Tibial artery (tissue), 4 donors: ENCODE results near the gene FBXL14.

ENCODE experiments used
- DNase-seq, 2 donors: peaks; one replicate each; pipeline ENCODE4 v3.0.0-alpha.2; 2019
- H3K27ac ChIP-seq, 2 donors: fragments of 200-600 bp; sonication (generic) in 1 of 2; 1 replicate in 1 of 2; 2 replicates in 1 of 2; pipeline ENCODE4 v1.5.1; 2018 to 2019; ENCODE audit warnings: mild to moderate bottlenecking in 1 of 2
- H3K27me3 ChIP-seq, 2 donors: fragments of 200-600 bp; sonication (generic) in 1 of 2; one replicate each; pipeline versions ENCODE4 v1.5.1 to v1.6.0; 2016 to 2019
- H3K36me3 ChIP-seq, 3 donors: fragments of 200-600 bp; sonication (generic) in 2 of 3; one replicate each; pipeline ENCODE4 v1.5.1; 2016 to 2019; ENCODE audit warnings: mild to moderate bottlenecking in 2 of 3
- H3K4me1 ChIP-seq, 4 donors: fragments of 200-600 bp; sonication (generic) in 2 of 4; 1 replicate in 3 of 4; 2 replicates in 1 of 4; pipeline ENCODE4 v1.5.1; 2016 to 2019
- H3K4me3 ChIP-seq, 2 donors: fragments of 200-600 bp; sonication (generic) in 1 of 2; 1 replicate in 1 of 2; 2 replicates in 1 of 2; pipeline ENCODE4 v1.5.1; 2018 to 2019; ENCODE audit warnings: mild to moderate bottlenecking in 2 of 2
- H3K9me3 ChIP-seq, 3 donors: fragments of 200-600 bp; sonication (generic) in 1 of 3; one replicate each; pipeline ENCODE4 v1.5.1; 2016 to 2019
- intact Hi-C: fragments of 100-400 bp; cut with DNase I; formaldehyde crosslinking; loops from one replicate; pipeline ENCODE4 v1.15.0; 2023; ENCODE audit warnings: low total_unique reads
- TF ChIP-seq, protein P1 (sequence below), 2 experiments: fragments of 200-600 bp in 1 of 2; fragments of 450-650 bp in 1 of 2; IDR thresholded peaks; one replicate each; pipeline ENCODE4 v1.5.1; 2017 to 2019; ENCODE audit warnings: antibody characterized with exemption in 2 of 2, mild to moderate bottlenecking in 1 of 2, moderate library complexity in 1 of 2

The FBXL14 gene

DNA sequence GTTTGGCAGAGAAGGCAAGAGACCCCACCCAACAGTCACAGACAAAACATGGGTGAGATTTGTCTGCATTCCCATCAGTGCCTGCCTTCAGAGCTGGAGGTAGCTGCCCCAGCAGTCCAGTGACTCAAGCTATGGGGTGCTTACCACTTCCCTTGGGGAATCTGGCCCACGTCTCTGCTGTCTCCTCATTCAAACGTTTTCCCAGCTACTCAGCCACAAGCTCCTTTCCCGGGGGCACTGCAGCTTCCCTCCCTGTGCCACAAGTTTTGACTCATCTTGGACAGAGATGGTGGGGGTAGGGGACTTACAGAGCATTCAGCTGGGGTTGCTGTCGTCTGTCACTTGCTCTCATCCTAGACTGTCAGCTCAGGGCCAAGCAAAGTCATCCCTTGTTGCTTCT, 66.6 kb downstream of the FBXL14 start:
- peak in 1 of 2 donors; percentile 24 for DNase-seq
- H3K36me3 ChIP-seq: no peaks in the 10 kb centered on the region
- H3K4me3 ChIP-seq: no peak overlapping the region
- TF ChIP-seq, protein P1, sequence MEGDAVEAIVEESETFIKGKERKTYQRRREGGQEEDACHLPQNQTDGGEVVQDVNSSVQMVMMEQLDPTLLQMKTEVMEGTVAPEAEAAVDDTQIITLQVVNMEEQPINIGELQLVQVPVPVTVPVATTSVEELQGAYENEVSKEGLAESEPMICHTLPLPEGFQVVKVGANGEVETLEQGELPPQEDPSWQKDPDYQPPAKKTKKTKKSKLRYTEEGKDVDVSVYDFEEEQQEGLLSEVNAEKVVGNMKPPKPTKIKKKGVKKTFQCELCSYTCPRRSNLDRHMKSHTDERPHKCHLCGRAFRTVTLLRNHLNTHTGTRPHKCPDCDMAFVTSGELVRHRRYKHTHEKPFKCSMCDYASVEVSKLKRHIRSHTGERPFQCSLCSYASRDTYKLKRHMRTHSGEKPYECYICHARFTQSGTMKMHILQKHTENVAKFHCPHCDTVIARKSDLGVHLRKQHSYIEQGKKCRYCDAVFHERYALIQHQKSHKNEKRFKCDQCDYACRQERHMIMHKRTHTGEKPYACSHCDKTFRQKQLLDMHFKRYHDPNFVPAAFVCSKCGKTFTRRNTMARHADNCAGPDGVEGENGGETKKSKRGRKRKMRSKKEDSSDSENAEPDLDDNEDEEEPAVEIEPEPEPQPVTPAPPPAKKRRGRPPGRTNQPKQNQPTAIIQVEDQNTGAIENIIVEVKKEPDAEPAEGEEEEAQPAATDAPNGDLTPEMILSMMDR (IDR thresholded peaks at IDR 0.05): no peak
- peaks cover 0 to 24% (median 15%) of the 10 kb centered on the region in 4 donors for H3K4me1 ChIP-seq
- peaks cover 0 to 22% of the 10 kb centered on the region in 2 donors for H3K27me3 ChIP-seq
- no peak overlapping the region for H3K27ac ChIP-seq
- no peaks in the 10 kb centered on the region for H3K9me3 ChIP-seq
- intact Hi-C loops: no loop called here

DNA sequence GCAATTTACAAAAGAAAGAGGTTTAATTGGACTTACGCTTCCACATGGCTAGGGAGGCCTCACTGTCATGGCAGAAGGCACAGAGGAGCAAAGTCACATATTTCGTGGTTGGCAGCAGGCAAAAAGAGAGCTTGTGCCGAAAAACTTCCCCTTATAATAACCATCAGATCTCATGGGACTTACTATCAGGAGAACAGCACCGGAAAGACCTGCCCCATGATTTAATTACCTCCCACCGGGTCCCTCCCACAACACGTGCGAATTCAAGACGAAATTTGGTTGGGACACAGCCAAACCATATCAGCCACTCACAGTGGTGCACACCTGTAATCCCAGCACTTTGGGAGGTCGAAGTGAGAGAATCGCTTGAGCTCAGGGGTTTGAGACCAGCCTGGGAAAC, 68.5 kb downstream of the FBXL14 start:
- intact Hi-C loops: no loop called here
- Histone ChIP-seq H3K27me3 (peaks cover 0 to 13% of the 10 kb centered on the region in 2 donors), H3K36me3 (no peaks in the 10 kb centered on the region), H3K4me1 (peaks cover 0 to 10% (median 7%) of the 10 kb centered on the region in 4 donors), H3K27ac (no peak overlapping the region), H3K4me3 (no peak overlapping the region), H3K9me3 (no peaks in the 10 kb centered on the region)
- TF ChIP-seq, protein P1 (IDR thresholded peaks at IDR 0.05): no peak
- DNase-seq: peak in 1 of 2 donors; percentile 33

DNA sequence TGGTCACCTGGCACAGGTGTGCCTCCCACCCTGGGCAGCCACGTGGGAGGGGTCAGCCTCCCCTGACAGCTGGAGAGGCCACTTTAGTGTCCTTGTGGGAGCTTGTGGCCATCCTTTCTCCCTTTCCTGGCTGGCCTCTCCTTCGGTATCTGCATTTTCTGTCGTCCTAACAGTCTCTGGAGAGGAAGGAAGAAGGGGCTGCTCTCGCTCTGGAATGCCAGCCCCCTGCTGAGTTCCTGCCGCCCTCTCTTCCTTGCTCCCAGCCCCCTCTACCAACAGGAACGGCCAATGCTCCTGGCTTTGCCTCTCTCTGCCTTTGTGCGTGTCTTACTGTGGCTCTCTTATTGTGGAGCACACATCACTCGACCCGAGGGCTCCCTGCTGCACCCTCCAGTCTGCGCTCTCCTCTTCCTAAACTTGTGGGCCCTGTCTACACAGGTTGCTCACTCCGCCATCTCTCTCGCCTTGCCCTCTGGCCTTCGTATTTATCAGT, 70.8 kb downstream of the FBXL14 start:
- DNase-seq: peak in 1 of 2 donors; percentile 24

DNA sequence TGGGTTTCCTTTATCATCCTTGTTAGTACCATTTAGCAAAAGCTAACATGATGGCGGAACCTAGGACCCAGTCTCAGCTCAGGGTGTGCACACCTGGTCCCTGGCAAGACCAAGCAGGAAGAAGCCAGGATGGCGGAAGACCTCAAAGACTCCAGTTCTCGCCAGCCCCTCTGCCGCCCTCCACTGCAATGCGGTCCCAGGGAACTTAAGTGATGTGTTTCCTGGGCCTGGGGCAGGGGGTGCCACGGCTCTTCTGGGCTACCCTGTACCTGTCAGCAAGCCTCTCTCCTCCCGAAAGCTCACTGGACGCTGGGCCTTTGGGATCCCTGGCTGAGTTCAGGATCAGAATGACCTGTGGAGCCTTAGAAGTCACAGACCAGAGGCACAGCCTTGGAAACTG, 71.3 kb downstream of the FBXL14 start:
- TF ChIP-seq, protein P1 (IDR thresholded peaks at IDR 0.05): no peak
- intact Hi-C loops: no loop called here
- Histone ChIP-seq H3K4me1 (peaks cover 0 to 15% (median 11%) of the 10 kb centered on the region in 4 donors), H3K4me3 (no peak overlapping the region), H3K9me3 (no peaks in the 10 kb centered on the region), H3K36me3 (no peaks in the 10 kb centered on the region), H3K27ac (no peak overlapping the region), H3K27me3 (no peaks in the 10 kb centered on the region)
- DNase-seq: peak in 1 of 2 donors; percentile 21

More for the DNA sequence above, 70.8 kb downstream of the FBXL14 start:
- Histone ChIP-seq H3K9me3 (no peaks in the 10 kb centered on the region), H3K36me3 (no peaks in the 10 kb centered on the region), H3K4me1 (peaks cover 0 to 15% (median 11%) of the 10 kb centered on the region in 4 donors), H3K27ac (no peak overlapping the region), H3K27me3 (no peaks in the 10 kb centered on the region), H3K4me3 (no peak overlapping the region)
- intact Hi-C loops: no loop called here
- TF ChIP-seq, protein P1 (IDR thresholded peaks at IDR 0.05): no peak

DNA sequence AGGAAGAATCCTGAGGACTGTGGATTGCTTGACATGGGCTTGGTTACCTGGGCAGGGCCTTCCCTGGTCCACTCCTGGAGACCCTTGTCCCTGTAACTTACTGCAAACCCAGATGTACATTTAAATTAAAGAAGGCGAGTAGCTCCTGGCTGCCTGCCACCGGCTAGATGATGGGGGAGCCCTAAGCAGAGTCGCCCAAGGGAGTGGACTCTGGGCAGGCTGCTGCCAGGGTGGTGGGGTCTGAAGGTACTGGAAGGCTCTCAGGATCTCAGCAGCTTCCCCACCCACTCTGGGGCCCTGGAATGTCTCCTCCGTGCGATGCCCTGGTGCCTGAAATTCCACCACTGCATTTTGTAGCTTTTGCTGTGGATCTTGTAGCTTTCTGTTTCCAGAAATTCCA, 74.7 kb downstream of the FBXL14 start:
- peak overlapping the region in 1 of 2 donors; percentile 6 for H3K4me3 ChIP-seq
- no peaks in the 10 kb centered on the region for H3K27me3 ChIP-seq
- TF ChIP-seq, protein P1 (IDR thresholded peaks at IDR 0.05): no peak
- intact Hi-C loops: no loop called here
- DNase-seq: peak in 1 of 2 donors; percentile 53
- H3K36me3 ChIP-seq: no peaks in the 10 kb centered on the region
- no peak overlapping the region for H3K27ac ChIP-seq
- H3K4me1 ChIP-seq: peaks cover 0 to 15% (median 11%) of the 10 kb centered on the region in 4 donors
- H3K9me3 ChIP-seq: no peaks in the 10 kb centered on the region
